Neural crest cell (in vitro differentiated cells): Measurements from ENCODE around the gene TTBK2. TPM values are rescaled to one million over a fixed set of nuclear protein-coding genes. Genes with fewer than 3 reads are reported as not detected.
A peak's percentile ranks its signal among the peaks of the same experiment; 100 is the strongest.

ENCODE experiments used
- DNase-seq: peaks from one replicate; pipeline ENCODE4 v3.0.0; 2021; ENCODE audit warnings: low read depth, mixed read lengths, low spot score
- H3K27ac Mint-ChIP-seq: one replicate; pipeline ENCODE4 v1.8.0; 2021; ENCODE audit warnings: mild to moderate bottlenecking, mixed read lengths; ENCODE audit not compliant: unreplicated experiment
- H3K27me3 Mint-ChIP-seq: 2 replicates; pipeline ENCODE4 v1.8.0; 2021; ENCODE audit warnings: low read depth, mild to moderate bottlenecking, mixed read lengths
- H3K36me3 Mint-ChIP-seq: 2 replicates; pipeline ENCODE4 v1.8.0; 2021; ENCODE audit warnings: low read depth, mild to moderate bottlenecking, mixed read lengths
- H3K4me1 Mint-ChIP-seq: 2 replicates; pipeline ENCODE4 v1.8.0; 2021; ENCODE audit warnings: mixed read lengths
- H3K4me3 Mint-ChIP-seq: one replicate; pipeline ENCODE4 v1.8.0; 2021; ENCODE audit warnings: mild to moderate bottlenecking, mixed read lengths
- H3K9me3 Mint-ChIP-seq: 2 replicates; pipeline ENCODE4 v1.8.0; 2021; ENCODE audit warnings: mixed read lengths
- CTCF ChIP-seq: fragments of 200-600 bp; sonication (generic); conservative IDR thresholded peaks from 2 replicates; pipeline ENCODE4 v1.5.0; 2021; ENCODE audit warnings: antibody characterized with exemption, mild to moderate bottlenecking
- total RNA-seq: library from RNA; stranded (reverse); gene quantifications from 2 replicates; pipeline ENCODE4 v1.2.1, GENCODE V29; 2021

The TTBK2 gene
- total RNA-seq, 1 donor from 2014 or later: 28.2 TPM

- no peak overlapping the region for H3K27ac Mint-ChIP-seq
- no peaks in the 10 kb centered on the region for H3K4me1 Mint-ChIP-seq
- H3K9me3 Mint-ChIP-seq: no peaks in the 10 kb centered on the region
- H3K36me3 Mint-ChIP-seq: peaks cover 10% of the 10 kb centered on the region
- no peak for TF ChIP-seq CTCF
- H3K4me3 Mint-ChIP-seq: no peak overlapping the region
- H3K27me3 Mint-ChIP-seq: no peaks in the 10 kb centered on the region
- no peak for DNase-seq
Observed at GRCh38 chr15:42868683-42869082, 51.9 kb downstream of the TTBK2 start.

- no peaks in the 10 kb centered on the region for H3K4me1 Mint-ChIP-seq
- H3K27ac Mint-ChIP-seq: no peak overlapping the region
- no peak for TF ChIP-seq CTCF
- H3K4me3 Mint-ChIP-seq: no peak overlapping the region
- no peaks in the 10 kb centered on the region for H3K9me3 Mint-ChIP-seq
- peaks cover 31% of the 10 kb centered on the region for H3K36me3 Mint-ChIP-seq
- no peak for DNase-seq
- no peaks in the 10 kb centered on the region for H3K27me3 Mint-ChIP-seq
Observed at GRCh38 chr15:42863572-42864239, 56.9 kb downstream of the TTBK2 start.

GRCh38 chr15:42858999-42859789, 61.4 kb downstream of the TTBK2 start:
- no peaks in the 10 kb centered on the region for H3K4me1 Mint-ChIP-seq
- no peak for DNase-seq
- H3K36me3 Mint-ChIP-seq: peaks cover 23% of the 10 kb centered on the region
- H3K4me3 Mint-ChIP-seq: no peak overlapping the region
- H3K27ac Mint-ChIP-seq: no peak overlapping the region
- no peak for TF ChIP-seq CTCF
- H3K27me3 Mint-ChIP-seq: no peaks in the 10 kb centered on the region
- H3K9me3 Mint-ChIP-seq: peaks cover 6% of the 10 kb centered on the region

GRCh38 chr15:42858540-42858939, 62.0 kb downstream of the TTBK2 start:
- DNase-seq: no peak
- Mint-ChIP-seq H3K9me3 (peaks cover 6% of the 10 kb centered on the region), H3K4me1 (no peaks in the 10 kb centered on the region), H3K4me3 (no peak overlapping the region), H3K27ac (no peak overlapping the region), H3K36me3 (peaks cover 23% of the 10 kb centered on the region), H3K27me3 (no peaks in the 10 kb centered on the region)
- peak; percentile 12 for TF ChIP-seq CTCF

- H3K27ac Mint-ChIP-seq: no peak overlapping the region
- peaks cover 6% of the 10 kb centered on the region for H3K36me3 Mint-ChIP-seq
- no peak for TF ChIP-seq CTCF
- DNase-seq: no peak
- no peaks in the 10 kb centered on the region for H3K4me1 Mint-ChIP-seq
- peaks cover 6% of the 10 kb centered on the region for H3K9me3 Mint-ChIP-seq
- H3K4me3 Mint-ChIP-seq: no peak overlapping the region
- no peaks in the 10 kb centered on the region for H3K27me3 Mint-ChIP-seq
Observed at GRCh38 chr15:42854576-42854975, 66.0 kb downstream of the TTBK2 start.
